Common myeloid progenitor, CD34-positive (primary cell): ENCODE results near the gene ZNF133.
A peak's percentile ranks its signal among the peaks of the same experiment; 100 is the strongest.

ENCODE experiments used
- CTCF ChIA-PET: fragments of 350-600 bp; sonication (Branson Sonifier 250); formaldehyde crosslinking; loops from one replicate; lab custom pipeline; 2021; ENCODE audit warnings: antibody characterized with exemption; lab: Charles Lee
- POLR2A ChIA-PET: fragments of 350-600 bp; sonication (Branson Sonifier 250); formaldehyde crosslinking; loops from one replicate; lab custom pipeline; 2021; ENCODE audit warnings: antibody characterized with exemption; lab: Charles Lee
- DNase-seq, 3 donors: peaks; one replicate each; pipeline versions ENCODE4 v3.0.0 to v3.0.0-alpha.2; 2013
- H3K27ac ChIP-seq, 2 experiments: 1 replicate in 1 of 2; 2 replicates in 1 of 2; pipeline ENCODE4 v1.7.0; 2013; ENCODE audit warnings: inconsistent platforms in 2 of 2, low read length in 2 of 2, mild to moderate bottlenecking in 2 of 2, low read depth in 1 of 2, moderate library complexity in 1 of 2; ENCODE audit not compliant: severe bottlenecking in 2 of 2, insufficient read depth in 1 of 2, poor library complexity in 1 of 2
- H3K27me3 ChIP-seq, 5 experiments: replicated peaks in 2 of 5; 1 replicate in 3 of 5; 2 replicates in 2 of 5; pipeline versions ENCODE4 v1.6.1 to v1.7.0; 2013; ENCODE audit warnings: low read length in 4 of 5, mild to moderate bottlenecking in 2 of 5, moderate library complexity in 2 of 5, inconsistent platforms in 1 of 5; ENCODE audit not compliant: insufficient read depth in 5 of 5, control insufficient read depth in 4 of 5
- H3K36me3 ChIP-seq, 4 experiments: 1 replicate in 2 of 4; 2 replicates in 2 of 4; pipeline versions ENCODE4 v1.6.1 to v1.7.0; 2013; ENCODE audit warnings: low read length in 3 of 4, control low read depth in 1 of 4, mild to moderate bottlenecking in 1 of 4; ENCODE audit not compliant: control insufficient read depth in 4 of 4, insufficient read depth in 4 of 4
- H3K4me1 ChIP-seq, 4 experiments: 1 replicate in 3 of 4; 2 replicates in 1 of 4; pipeline versions ENCODE4 v1.6.1 to v1.7.1; 2013; ENCODE audit warnings: low read length in 3 of 4, mild to moderate bottlenecking in 3 of 4, control low read depth in 1 of 4, inconsistent platforms in 1 of 4, moderate library complexity in 1 of 4; ENCODE audit not compliant: control insufficient read depth in 4 of 4, insufficient read depth in 4 of 4; ENCODE audit errors: control extremely low read depth in 1 of 4
- H3K4me3 ChIP-seq, 7 experiments: 1 replicate in 4 of 7; 2 replicates in 3 of 7; pipeline versions ENCODE4 v1.5.1 to v1.7.0; 2013; ENCODE audit warnings: mild to moderate bottlenecking in 7 of 7, low read length in 6 of 7, moderate library complexity in 6 of 7, inconsistent platforms in 2 of 7, low read depth in 2 of 7, control low read depth in 1 of 7; ENCODE audit not compliant: insufficient read depth in 4 of 7, control insufficient read depth in 1 of 7; ENCODE audit errors: extremely low read depth in 1 of 7
- H3K9me3 ChIP-seq, 5 experiments: 1 replicate in 4 of 5; 2 replicates in 1 of 5; pipeline versions ENCODE4 v1.6.1 to v1.7.1; 2013; ENCODE audit warnings: low read length in 4 of 5, mild to moderate bottlenecking in 2 of 5, inconsistent platforms in 1 of 5, low read depth in 1 of 5, moderate library complexity in 1 of 5; ENCODE audit not compliant: control insufficient read depth in 4 of 5, insufficient read depth in 2 of 5; ENCODE audit errors: control extremely low read depth in 1 of 5
- WGBS: methylation state at CpG from one replicate; pipeline ENCODE4 v1.1.5; 2013; ENCODE audit not compliant: insufficient coverage; 5-methylcytosine and 5-hydroxymethylcytosine counted together

ZNF133 gene

DNA sequence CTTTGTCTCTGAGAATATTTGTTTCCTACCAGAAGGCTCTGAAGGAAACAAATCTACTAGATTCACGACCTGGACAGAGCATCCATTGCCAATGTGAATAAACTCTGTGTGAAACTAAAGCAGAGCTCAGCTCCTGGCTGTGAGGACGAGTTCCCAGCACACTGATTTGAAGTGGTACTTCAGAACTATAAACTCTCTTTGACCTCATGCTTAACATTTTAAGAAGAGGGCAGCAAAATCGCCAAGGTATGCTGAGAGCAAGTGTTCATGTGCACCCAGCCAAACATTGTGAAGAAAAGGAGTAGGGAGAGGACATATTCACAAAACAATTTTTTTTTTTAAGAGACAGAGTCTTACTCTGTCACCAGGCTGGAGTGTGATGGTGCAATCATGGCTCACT is 33.7 kb upstream of the ZNF133 start:
- POLR2A ChIA-PET = no interaction called here
- DNase-seq = no peak
- no peaks in the 10 kb centered on the region for H3K9me3 ChIP-seq
- H3K36me3 ChIP-seq = no peaks in the 10 kb centered on the region
- H3K4me3 ChIP-seq = no peak overlapping the region
- 96% methylated on average over 3 of the region's 3 CpGs for WGBS
- no peaks in the 10 kb centered on the region for H3K27me3 ChIP-seq
- CTCF ChIA-PET = interaction anchor here (0.7 kb wide), 1 partner anchor 761 kb away, joined by 3 read pairs; no protein-coding TSS in a partner anchor
- H3K4me1 ChIP-seq = peaks cover 0 to 10% (median 9%) of the 10 kb centered on the region in 4 experiments
- no peak overlapping the region for H3K27ac ChIP-seq

DNA sequence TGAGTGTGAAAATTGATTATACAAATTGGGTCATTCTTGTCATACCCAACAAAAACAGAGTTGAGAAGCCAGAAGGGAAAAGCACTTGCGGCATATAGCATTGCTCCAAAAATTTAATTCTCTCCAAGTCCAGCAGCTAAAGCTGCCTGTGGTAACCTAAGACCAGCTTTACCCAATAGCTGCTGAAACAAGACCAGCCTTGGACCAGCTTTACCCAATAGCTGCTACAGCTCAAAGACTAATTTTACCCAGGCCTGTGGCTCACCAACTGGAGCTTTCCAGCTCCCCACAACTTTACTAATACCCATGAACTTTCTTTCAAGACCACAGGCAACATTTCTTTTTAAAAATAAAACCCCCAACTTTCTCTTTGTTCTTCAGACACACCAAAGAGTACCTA is 32.8 kb upstream of the ZNF133 start:
- H3K27me3 ChIP-seq = no peaks in the 10 kb centered on the region
- DNase-seq = no peak
- no peak overlapping the region for H3K27ac ChIP-seq
- no peak overlapping the region for H3K4me3 ChIP-seq
- ChIA-PET CTCF (no interaction called here), POLR2A (no interaction called here)
- H3K9me3 ChIP-seq = no peaks in the 10 kb centered on the region
- H3K4me1 ChIP-seq = peaks cover 0 to 10% (median 9%) of the 10 kb centered on the region in 4 experiments
- WGBS = no CpG with 5 or more reads among the region's 1 CpG
- H3K36me3 ChIP-seq = no peaks in the 10 kb centered on the region

DNA sequence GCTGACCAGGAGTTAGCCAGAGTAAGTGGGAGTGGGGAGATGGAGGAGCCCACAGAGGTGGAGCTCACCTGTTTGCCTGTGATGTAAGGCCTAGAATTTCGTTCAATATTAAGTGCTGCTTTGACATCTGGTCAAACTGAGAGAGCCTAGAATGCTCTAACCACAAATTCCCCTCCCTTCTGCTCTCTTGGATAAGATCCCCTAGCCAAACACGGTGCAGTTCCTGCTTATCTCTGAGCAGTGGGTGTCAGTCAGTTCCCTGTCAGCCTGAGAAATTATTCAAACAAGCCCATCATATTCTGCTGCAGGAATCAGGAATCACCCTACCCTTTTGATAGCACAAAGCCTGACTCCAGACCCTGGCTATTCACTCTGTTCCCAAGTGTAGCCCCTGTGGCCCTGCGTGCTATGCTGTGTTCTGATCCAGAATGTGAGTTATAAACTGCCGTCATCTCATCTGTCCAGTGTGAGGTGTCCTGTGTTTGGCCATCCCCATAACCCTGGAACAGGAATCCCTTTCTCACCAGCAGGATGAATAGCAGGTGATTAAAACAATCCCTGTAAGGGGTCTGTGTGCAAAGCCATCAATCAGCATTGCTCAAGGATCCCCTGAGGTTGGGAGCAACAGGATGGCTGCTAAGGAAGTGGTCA is 31.8 kb upstream of the ZNF133 start:
- WGBS = 59% methylated on average over 3 of the region's 4 CpGs
- Histone ChIP-seq H3K9me3 (no peaks in the 10 kb centered on the region), H3K36me3 (no peaks in the 10 kb centered on the region), H3K27ac (no peak overlapping the region), H3K4me3 (peak overlapping the region in 1 of 7 experiments; percentile 20), H3K27me3 (no peaks in the 10 kb centered on the region), H3K4me1 (peaks cover 0 to 10% (median 9%) of the 10 kb centered on the region in 4 experiments)
- POLR2A ChIA-PET = no interaction called here
- CTCF ChIA-PET = no interaction called here
- peak; percentile 10 to 67 (median 48) for DNase-seq

DNA sequence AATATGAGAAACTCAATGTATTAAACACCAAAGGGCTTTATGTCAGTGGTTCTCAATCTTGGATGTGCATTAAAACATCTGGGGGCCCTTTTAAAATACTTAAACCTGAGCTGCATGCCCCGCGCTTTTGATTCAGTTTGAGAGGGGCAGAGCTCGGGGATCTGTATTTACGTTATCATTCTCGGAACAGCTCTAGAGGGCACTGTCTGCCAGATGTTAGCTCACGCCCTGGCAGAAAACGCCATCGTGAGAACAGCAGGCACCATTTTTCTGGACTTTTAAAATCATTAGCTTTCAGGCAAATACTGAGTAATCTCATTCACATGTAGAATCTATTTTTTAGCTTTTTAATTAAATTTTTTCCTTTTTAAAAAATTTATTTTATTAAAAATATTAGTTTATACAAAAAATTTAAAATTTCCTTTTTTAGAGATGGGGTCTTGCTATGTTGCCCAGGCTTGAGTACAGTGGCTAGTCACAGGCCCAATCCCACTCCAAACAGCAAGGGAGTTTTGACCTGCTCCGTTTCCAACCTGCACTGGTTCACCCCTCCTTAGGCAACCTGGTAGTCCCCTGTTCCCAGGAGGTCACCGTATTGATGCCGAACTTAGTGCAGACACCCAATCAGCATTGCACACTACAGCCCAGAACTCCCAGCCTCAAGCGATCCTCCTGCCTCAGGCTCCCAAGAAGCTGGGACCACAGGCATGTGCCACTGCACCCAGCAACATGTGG is 30.0 kb upstream of the ZNF133 start:
- ChIA-PET CTCF (no interaction called here), POLR2A (no interaction called here)
- Histone ChIP-seq H3K36me3 (no peaks in the 10 kb centered on the region), H3K4me1 (peaks cover 0 to 10% (median 9%) of the 10 kb centered on the region in 4 experiments), H3K4me3 (no peak overlapping the region), H3K27ac (no peak overlapping the region), H3K9me3 (no peaks in the 10 kb centered on the region), H3K27me3 (no peaks in the 10 kb centered on the region)
- 96% methylated on average over 9 of the region's 12 CpGs for WGBS
- no peak for DNase-seq

DNA sequence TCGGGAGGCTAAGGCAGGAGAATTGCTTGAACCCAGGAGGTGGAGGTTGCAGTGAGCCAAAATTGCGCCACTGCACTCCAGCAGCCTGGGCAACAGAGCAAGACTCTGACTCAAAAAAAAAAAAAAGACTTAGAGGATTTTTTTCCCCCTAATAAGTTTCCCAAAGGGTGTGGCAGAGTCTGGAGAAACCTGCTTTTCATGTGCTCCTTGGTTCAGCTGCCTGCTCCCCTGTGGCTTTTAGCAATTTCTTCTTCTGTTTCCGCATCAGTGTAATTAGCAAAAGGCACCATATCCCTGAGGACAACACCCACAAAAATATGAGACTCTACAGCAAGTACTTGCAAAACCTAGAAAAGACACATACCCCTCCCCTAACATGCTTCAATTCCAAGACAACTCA is 28.6 kb upstream of the ZNF133 start:
- no peak for DNase-seq
- H3K4me3 ChIP-seq = no peak overlapping the region
- no peaks in the 10 kb centered on the region for H3K36me3 ChIP-seq
- ChIA-PET POLR2A (no interaction called here), CTCF (no interaction called here)
- H3K9me3 ChIP-seq = no peaks in the 10 kb centered on the region
- peaks cover 0 to 10% (median 9%) of the 10 kb centered on the region in 4 experiments for H3K4me1 ChIP-seq
- WGBS = 100% methylated on average over 2 of the region's 3 CpGs
- no peak overlapping the region for H3K27ac ChIP-seq
- no peaks in the 10 kb centered on the region for H3K27me3 ChIP-seq

DNA sequence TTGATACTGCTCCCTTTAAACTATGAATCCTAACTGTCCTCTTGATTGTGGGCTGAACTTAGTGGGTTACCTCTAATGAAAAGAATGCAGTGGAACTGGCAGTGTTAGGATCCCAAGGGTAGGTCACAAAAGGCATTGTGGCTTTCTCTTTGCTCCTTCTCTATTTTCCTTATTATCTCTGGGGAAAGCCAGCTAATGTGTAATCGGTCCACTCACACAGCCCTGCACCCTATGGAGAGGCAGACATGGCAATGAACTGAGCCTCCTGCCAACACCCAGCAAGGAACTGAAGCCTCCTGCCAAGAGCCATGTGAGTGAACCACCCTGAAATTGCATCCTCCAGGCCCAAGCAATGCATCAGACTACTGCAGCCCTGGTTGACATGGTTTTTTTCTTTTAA is 24.6 kb upstream of the ZNF133 start:
- DNase-seq = no peak
- H3K9me3 ChIP-seq = no peaks in the 10 kb centered on the region
- ChIA-PET POLR2A (no interaction called here), CTCF (no interaction called here)
- no peaks in the 10 kb centered on the region for H3K4me1 ChIP-seq
- H3K4me3 ChIP-seq = no peak overlapping the region
- no peak overlapping the region for H3K27ac ChIP-seq
- 100% methylated on average over 1 of the region's 1 CpG for WGBS
- no peaks in the 10 kb centered on the region for H3K36me3 ChIP-seq
- peaks cover 0 to 5% (median 0%) of the 10 kb centered on the region in 5 experiments for H3K27me3 ChIP-seq

DNA sequence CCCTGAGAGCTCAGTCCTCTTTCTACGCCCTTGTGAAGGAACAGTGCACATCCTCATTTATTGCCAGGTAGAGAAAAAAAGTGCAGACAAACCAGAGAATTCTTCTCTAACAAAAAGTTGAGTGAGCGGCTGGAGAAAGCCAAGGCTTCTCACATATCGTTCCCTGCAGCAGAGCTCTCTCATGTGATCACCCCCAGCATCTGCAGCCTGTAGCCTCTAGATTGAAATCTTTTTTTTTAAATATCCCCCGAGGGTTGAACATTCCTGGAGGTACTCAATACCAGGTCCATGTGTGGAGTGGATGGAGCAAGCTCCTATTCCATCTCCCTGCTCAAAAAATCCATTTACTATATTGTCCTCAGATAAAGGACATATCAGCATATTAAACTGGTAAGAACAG is 22.9 kb upstream of the ZNF133 start:
- no peak for DNase-seq
- no peak overlapping the region for H3K27ac ChIP-seq
- no peaks in the 10 kb centered on the region for H3K9me3 ChIP-seq
- H3K27me3 ChIP-seq = peaks cover 0 to 5% (median 2%) of the 10 kb centered on the region in 5 experiments
- no peak overlapping the region for H3K4me3 ChIP-seq
- ChIA-PET POLR2A (no interaction called here), CTCF (interaction anchor here (0.6 kb wide), 2 partner anchors 779 to 1471 kb away, joined by 3 to 5 read pairs; no protein-coding TSS in a partner anchor)
- H3K36me3 ChIP-seq = no peaks in the 10 kb centered on the region
- H3K4me1 ChIP-seq = no peaks in the 10 kb centered on the region
- WGBS = 74% methylated on average over 3 of the region's 4 CpGs
